Liver (tissue), 9 donors: Measurements from ENCODE around the gene NEK6. TPM values are rescaled to one million over a fixed set of nuclear protein-coding genes. Genes with fewer than 3 reads are reported as not detected.

Experiments used
- DNase-seq: peaks from one replicate; pipeline ENCODE4 v3.0.0-alpha.2; 2017; ENCODE audit warnings: low spot score
- H3K27ac ChIP-seq, 2 donors: one replicate each; pipeline ENCODE4 v1.7.0; 2013; ENCODE audit warnings: inconsistent platforms in 2 of 2, low read length in 2 of 2, control low read depth in 1 of 2, low read depth in 1 of 2, mild to moderate bottlenecking in 1 of 2
- H3K27me3 ChIP-seq, 4 donors: one replicate each; pipeline versions ENCODE4 v1.6.1 to v1.7.0; 2013; ENCODE audit warnings: low read length in 3 of 4, inconsistent platforms in 1 of 4, mild to moderate bottlenecking in 1 of 4, moderate library complexity in 1 of 4; ENCODE audit not compliant: control insufficient read depth in 4 of 4, insufficient read depth in 4 of 4
- H3K36me3 ChIP-seq, 4 donors: one replicate each; pipeline versions ENCODE4 v1.6.1 to v1.7.0; 2013; ENCODE audit warnings: low read length in 3 of 4, mild to moderate bottlenecking in 3 of 4, low read depth in 1 of 4, moderate library complexity in 1 of 4; ENCODE audit not compliant: control insufficient read depth in 4 of 4, insufficient read depth in 3 of 4
- H3K4me1 ChIP-seq, 4 donors: one replicate each; pipeline versions ENCODE4 v1.6.1 to v1.7.0; 2013; ENCODE audit warnings: low read length in 3 of 4, mild to moderate bottlenecking in 3 of 4, moderate library complexity in 1 of 4; ENCODE audit not compliant: control insufficient read depth in 4 of 4, insufficient read depth in 4 of 4
- H3K4me3 ChIP-seq, 3 donors: one replicate each; pipeline versions ENCODE4 v1.6.1 to v1.7.0; 2013; ENCODE audit warnings: low read length in 3 of 3, control low read depth in 1 of 3, low read depth in 1 of 3, mild to moderate bottlenecking in 1 of 3
- H3K9ac ChIP-seq, 2 donors: one replicate each; pipeline ENCODE4 v1.7.0; 2013; ENCODE audit warnings: low read length in 2 of 2, mild to moderate bottlenecking in 2 of 2, moderate library complexity in 2 of 2, control low read depth in 1 of 2, low read depth in 1 of 2
- H3K9me3 ChIP-seq, 4 donors: one replicate each; pipeline versions ENCODE4 v1.6.1 to v1.7.0; 2013; ENCODE audit warnings: low read length in 3 of 4; ENCODE audit not compliant: control insufficient read depth in 4 of 4
- EGR1 ChIP-seq, 2 donors: IDR thresholded peaks; 2 replicates each; pipeline ENCODE4 v1.6.1; 2016 to 2018; ENCODE audit warnings: antibody characterized with exemption in 2 of 2, low read depth in 2 of 2
- FOXA1 ChIP-seq: IDR thresholded peaks from 2 replicates; pipeline ENCODE4 v1.6.1; 2016; ENCODE audit warnings: antibody characterized with exemption
- FOXA2 ChIP-seq: IDR thresholded peaks from 2 replicates; pipeline ENCODE4 v1.6.1; 2016; ENCODE audit warnings: antibody characterized with exemption
- GABPA ChIP-seq, 2 donors: IDR thresholded peaks in 1 of 2; conservative IDR thresholded peaks in 1 of 2; 2 replicates each; pipeline ENCODE4 v1.6.1; 2016; ENCODE audit warnings: antibody characterized with exemption in 2 of 2, mild to moderate bottlenecking in 1 of 2, moderate library complexity in 1 of 2
- HNF4A ChIP-seq, 2 donors: conservative IDR thresholded peaks; 2 replicates each; pipeline ENCODE4 v1.6.1; 2016; ENCODE audit warnings: antibody characterized with exemption in 2 of 2, mild to moderate bottlenecking in 2 of 2
- HNF4G ChIP-seq: IDR thresholded peaks from 2 replicates; pipeline ENCODE4 v1.6.1; 2016; ENCODE audit warnings: antibody characterized with exemption
- JUND ChIP-seq, 2 donors: IDR thresholded peaks; 2 replicates each; pipeline ENCODE4 v1.6.1; 2016; ENCODE audit warnings: antibody characterized with exemption in 2 of 2
- NR2F2 ChIP-seq: IDR thresholded peaks from 2 replicates; pipeline ENCODE4 v1.6.1; 2016; ENCODE audit warnings: antibody characterized with exemption
- RAD21 ChIP-seq, 2 donors: IDR thresholded peaks; 2 replicates each; pipeline ENCODE4 v1.6.1; 2016; ENCODE audit warnings: antibody characterized with exemption in 2 of 2, mild to moderate bottlenecking in 2 of 2
- RXRA ChIP-seq, 2 donors: IDR thresholded peaks; 2 replicates each; pipeline ENCODE4 v1.6.1; 2017 to 2018; ENCODE audit warnings: antibody characterized with exemption in 2 of 2, mild to moderate bottlenecking in 1 of 2
- SP1 ChIP-seq: IDR thresholded peaks from 2 replicates; pipeline ENCODE4 v1.6.1; 2018; ENCODE audit warnings: antibody characterized with exemption, mild to moderate bottlenecking
- TAF1 ChIP-seq: conservative IDR thresholded peaks from 2 replicates; pipeline ENCODE4 v1.6.1; 2016; ENCODE audit warnings: antibody characterized with exemption, mild to moderate bottlenecking
- YY1 ChIP-seq: IDR thresholded peaks from 2 replicates; pipeline ENCODE4 v1.6.1; 2016; ENCODE audit warnings: antibody characterized with exemption, mild to moderate bottlenecking
- WGBS: extraction: QIAGEN DNeasy Blood & Tissue Kit; methylation state at CpG from one replicate; pipeline ENCODE4 v1.1.7; 2013; 5-methylcytosine and 5-hydroxymethylcytosine counted together
- polyA plus RNA-seq, 2 donors: library from polyadenylated mRNA; stranded (reverse) in 1 of 2; unstranded in 1 of 2; fragments of 200-250 nt in 1 of 2; fragments of >200 nt in 1 of 2; fragmentation: Nextera tagmentation in 1 of 2; extraction: Ambion mirVana in 1 of 2; gene quantifications; one replicate each; pipeline versions ENCODE4 v1.2.1 to v1.2.3, GENCODE V29; 2013 to 2015
- total RNA-seq, 2 donors: library from RNA; depleted of rRNA; stranded (reverse); fragments of >200 nt; gene quantifications; one replicate each; pipeline ENCODE4 v1.2.3, GENCODE V29; 2014
- TF ChIP-seq, protein P1 (sequence below): fragments of 150-350 bp; IDR thresholded peaks from 2 replicates; pipeline ENCODE4 v1.5.1; 2017; ENCODE audit warnings: improper control_type of control experiment, low read depth, low read length; ENCODE audit not compliant: missing input control
- TF ChIP-seq, protein P2 (sequence below): IDR thresholded peaks from 2 replicates; pipeline ENCODE4 v1.6.1; 2016; ENCODE audit warnings: antibody characterized with exemption, mild to moderate bottlenecking
- TF ChIP-seq, protein P3 (sequence below): IDR thresholded peaks from 2 replicates; pipeline ENCODE4 v1.6.1; 2016; ENCODE audit warnings: antibody characterized with exemption
- TF ChIP-seq, protein P4 (sequence below): IDR thresholded peaks from 2 replicates; pipeline ENCODE4 v1.6.1; 2016; ENCODE audit warnings: antibody characterized with exemption
- donor health status: healthy.
- donor health status: healthy.
- donor health status: healthy.
- donor health status: healthy.
- donor health status: healthy.

NEK6 gene
- total and polyA plus RNA-seq, 4 donors, result 32.5 to 49.7 (median 42.5) TPM

DNA sequence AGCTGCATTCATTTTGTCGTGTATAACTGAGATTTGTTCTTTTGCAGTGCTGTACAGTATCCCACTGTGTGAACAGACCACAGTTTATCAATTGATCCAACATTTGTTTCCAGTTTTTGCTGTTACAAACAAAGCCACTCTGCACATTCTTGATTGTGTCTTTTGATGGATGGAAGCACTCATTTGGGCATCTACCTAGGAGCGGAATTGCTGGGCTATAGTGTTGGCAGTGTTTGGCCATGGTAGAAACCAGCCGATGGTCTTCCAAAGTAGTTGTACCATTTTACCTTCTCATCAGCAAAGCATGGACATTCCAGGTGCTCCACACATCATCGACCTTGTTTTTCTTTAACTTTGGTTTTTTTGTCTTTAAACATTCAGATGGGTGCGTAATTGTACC is 79.8 kb downstream of the NEK6 start:
- no peak overlapping the region for H3K27ac ChIP-seq
- no peaks in the 10 kb centered on the region for H3K27me3 ChIP-seq
- peaks cover 0 to 6% (median 4%) of the 10 kb centered on the region in 4 donors for H3K9me3 ChIP-seq
- no peak for TF ChIP-seq HNF4A (conservative IDR thresholded peaks at IDR 0.05)
- TF ChIP-seq RAD21 (IDR thresholded peaks at IDR 0.05), result no peak
- no peak for TF ChIP-seq JUND (IDR thresholded peaks at IDR 0.05)
- no peak for TF ChIP-seq SP1
- TF ChIP-seq RXRA (IDR thresholded peaks at IDR 0.05), result no peak
- no peak for TF ChIP-seq HNF4G
- TF ChIP-seq FOXA2, result no peak
- TF ChIP-seq, protein P1, sequence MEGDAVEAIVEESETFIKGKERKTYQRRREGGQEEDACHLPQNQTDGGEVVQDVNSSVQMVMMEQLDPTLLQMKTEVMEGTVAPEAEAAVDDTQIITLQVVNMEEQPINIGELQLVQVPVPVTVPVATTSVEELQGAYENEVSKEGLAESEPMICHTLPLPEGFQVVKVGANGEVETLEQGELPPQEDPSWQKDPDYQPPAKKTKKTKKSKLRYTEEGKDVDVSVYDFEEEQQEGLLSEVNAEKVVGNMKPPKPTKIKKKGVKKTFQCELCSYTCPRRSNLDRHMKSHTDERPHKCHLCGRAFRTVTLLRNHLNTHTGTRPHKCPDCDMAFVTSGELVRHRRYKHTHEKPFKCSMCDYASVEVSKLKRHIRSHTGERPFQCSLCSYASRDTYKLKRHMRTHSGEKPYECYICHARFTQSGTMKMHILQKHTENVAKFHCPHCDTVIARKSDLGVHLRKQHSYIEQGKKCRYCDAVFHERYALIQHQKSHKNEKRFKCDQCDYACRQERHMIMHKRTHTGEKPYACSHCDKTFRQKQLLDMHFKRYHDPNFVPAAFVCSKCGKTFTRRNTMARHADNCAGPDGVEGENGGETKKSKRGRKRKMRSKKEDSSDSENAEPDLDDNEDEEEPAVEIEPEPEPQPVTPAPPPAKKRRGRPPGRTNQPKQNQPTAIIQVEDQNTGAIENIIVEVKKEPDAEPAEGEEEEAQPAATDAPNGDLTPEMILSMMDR, result no peak
- no peak for TF ChIP-seq YY1
- TF ChIP-seq GABPA (IDR thresholded peaks at IDR 0.05 in 1 of 2, conservative IDR thresholded peaks at IDR 0.05 in 1 of 2), result no peak
- TF ChIP-seq TAF1, result no peak
- no peak for TF ChIP-seq FOXA1
- TF ChIP-seq, protein P2, sequence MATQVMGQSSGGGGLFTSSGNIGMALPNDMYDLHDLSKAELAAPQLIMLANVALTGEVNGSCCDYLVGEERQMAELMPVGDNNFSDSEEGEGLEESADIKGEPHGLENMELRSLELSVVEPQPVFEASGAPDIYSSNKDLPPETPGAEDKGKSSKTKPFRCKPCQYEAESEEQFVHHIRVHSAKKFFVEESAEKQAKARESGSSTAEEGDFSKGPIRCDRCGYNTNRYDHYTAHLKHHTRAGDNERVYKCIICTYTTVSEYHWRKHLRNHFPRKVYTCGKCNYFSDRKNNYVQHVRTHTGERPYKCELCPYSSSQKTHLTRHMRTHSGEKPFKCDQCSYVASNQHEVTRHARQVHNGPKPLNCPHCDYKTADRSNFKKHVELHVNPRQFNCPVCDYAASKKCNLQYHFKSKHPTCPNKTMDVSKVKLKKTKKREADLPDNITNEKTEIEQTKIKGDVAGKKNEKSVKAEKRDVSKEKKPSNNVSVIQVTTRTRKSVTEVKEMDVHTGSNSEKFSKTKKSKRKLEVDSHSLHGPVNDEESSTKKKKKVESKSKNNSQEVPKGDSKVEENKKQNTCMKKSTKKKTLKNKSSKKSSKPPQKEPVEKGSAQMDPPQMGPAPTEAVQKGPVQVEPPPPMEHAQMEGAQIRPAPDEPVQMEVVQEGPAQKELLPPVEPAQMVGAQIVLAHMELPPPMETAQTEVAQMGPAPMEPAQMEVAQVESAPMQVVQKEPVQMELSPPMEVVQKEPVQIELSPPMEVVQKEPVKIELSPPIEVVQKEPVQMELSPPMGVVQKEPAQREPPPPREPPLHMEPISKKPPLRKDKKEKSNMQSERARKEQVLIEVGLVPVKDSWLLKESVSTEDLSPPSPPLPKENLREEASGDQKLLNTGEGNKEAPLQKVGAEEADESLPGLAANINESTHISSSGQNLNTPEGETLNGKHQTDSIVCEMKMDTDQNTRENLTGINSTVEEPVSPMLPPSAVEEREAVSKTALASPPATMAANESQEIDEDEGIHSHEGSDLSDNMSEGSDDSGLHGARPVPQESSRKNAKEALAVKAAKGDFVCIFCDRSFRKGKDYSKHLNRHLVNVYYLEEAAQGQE, result no peak
- no peak for DNase-seq
- over 99% methylated on average over 5 of the region's 5 CpGs for WGBS
- H3K4me3 ChIP-seq, result no peak overlapping the region
- H3K9ac ChIP-seq, result no peak overlapping the region
- H3K36me3 ChIP-seq, result peaks cover 11 to 77% (median 37%) of the 10 kb centered on the region in 4 donors
- no peaks in the 10 kb centered on the region for H3K4me1 ChIP-seq

DNA sequence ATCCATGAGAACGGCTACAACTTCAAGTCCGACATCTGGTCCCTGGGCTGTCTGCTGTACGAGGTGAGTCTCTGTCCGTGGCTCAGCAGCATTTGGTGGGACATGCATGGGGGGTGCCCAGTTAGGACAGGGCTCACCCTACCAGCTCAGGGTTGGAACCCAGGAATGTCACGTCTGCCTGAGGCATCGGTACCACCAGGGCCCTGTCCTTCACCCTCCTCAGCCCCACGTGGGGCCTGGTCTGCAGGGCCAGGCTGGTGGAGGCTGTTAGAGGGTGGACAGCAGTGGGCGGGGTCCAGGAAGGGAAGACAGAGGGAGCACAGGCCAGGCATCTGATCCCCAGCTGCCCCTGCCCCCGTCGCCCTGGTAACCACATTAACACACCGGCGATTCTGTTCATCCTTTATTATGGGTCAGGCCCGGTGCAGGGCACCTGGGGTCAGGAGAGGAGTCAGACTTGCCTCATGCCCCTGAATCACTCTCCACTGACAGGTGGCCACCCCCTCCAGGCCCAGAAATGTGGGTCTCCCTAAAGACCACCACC is 81.9 kb downstream of the NEK6 start:
- 90% methylated on average over 13 of the region's 13 CpGs for WGBS
- Histone ChIP-seq H3K36me3 (peaks cover 9 to 71% (median 33%) of the 10 kb centered on the region in 4 donors), H3K4me1 (no peaks in the 10 kb centered on the region)
- TF ChIP-seq, protein P3, sequence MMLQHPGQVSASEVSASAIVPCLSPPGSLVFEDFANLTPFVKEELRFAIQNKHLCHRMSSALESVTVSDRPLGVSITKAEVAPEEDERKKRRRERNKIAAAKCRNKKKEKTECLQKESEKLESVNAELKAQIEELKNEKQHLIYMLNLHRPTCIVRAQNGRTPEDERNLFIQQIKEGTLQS, result no peak
- TF ChIP-seq SP1 (no peak), FOXA1 (no peak), JUND (IDR thresholded peaks at IDR 0.05) (no peak), EGR1 (IDR thresholded peaks at IDR 0.05; ENCODE audit: low read depth in 2 of 2) (no peak), YY1 (no peak), NR2F2 (no peak), FOXA2 (no peak), RAD21 (IDR thresholded peaks at IDR 0.05) (no peak), RXRA (IDR thresholded peaks at IDR 0.05) (no peak), GABPA (IDR thresholded peaks at IDR 0.05 in 1 of 2, conservative IDR thresholded peaks at IDR 0.05 in 1 of 2) (no peak), HNF4A (conservative IDR thresholded peaks at IDR 0.05) (no peak), HNF4G (no peak), TAF1 (no peak)
- TF ChIP-seq, protein P1, result no peak
- TF ChIP-seq, protein P2, result no peak
- TF ChIP-seq, protein P4, sequence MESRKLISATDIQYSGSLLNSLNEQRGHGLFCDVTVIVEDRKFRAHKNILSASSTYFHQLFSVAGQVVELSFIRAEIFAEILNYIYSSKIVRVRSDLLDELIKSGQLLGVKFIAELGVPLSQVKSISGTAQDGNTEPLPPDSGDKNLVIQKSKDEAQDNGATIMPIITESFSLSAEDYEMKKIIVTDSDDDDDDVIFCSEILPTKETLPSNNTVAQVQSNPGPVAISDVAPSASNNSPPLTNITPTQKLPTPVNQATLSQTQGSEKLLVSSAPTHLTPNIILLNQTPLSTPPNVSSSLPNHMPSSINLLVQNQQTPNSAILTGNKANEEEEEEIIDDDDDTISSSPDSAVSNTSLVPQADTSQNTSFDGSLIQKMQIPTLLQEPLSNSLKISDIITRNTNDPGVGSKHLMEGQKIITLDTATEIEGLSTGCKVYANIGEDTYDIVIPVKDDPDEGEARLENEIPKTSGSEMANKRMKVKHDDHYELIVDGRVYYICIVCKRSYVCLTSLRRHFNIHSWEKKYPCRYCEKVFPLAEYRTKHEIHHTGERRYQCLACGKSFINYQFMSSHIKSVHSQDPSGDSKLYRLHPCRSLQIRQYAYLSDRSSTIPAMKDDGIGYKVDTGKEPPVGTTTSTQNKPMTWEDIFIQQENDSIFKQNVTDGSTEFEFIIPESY, result no peak

More for the DNA sequence above, 81.9 kb downstream of the NEK6 start:
- H3K4me3 ChIP-seq, result no peak overlapping the region
- DNase-seq, result no peak
- no peak overlapping the region for H3K9ac ChIP-seq
- H3K9me3 ChIP-seq, result peaks cover 0 to 6% (median 4%) of the 10 kb centered on the region in 4 donors
- H3K27ac ChIP-seq, result no peak overlapping the region
- H3K27me3 ChIP-seq, result no peaks in the 10 kb centered on the region
